ENCODE measurements around the gene TSR3.

- TF ChIP-seq CTCF (IDR thresholded peaks at IDR 0.05; ENCODE audit: insufficient read depth, low read length) (no peak), SPI1 (IDR thresholded peaks at IDR 0.05; ENCODE audit: borderline replicate concordance, low read depth) (no peak), POLR2AphosphoS5 (IDR thresholded peaks at IDR 0.05; ENCODE audit: low read depth) (no peak), GABPA (IDR thresholded peaks at IDR 0.05; ENCODE audit: low read depth) (no peak)
Observed at GRCh38 chr16:1333854-1334700, 17.6 kb downstream of the TSR3 start.

Measured in HL-60 (cell line).